Measurements from ENCODE around the gene GNAL.

Gene GNAL

DNA sequence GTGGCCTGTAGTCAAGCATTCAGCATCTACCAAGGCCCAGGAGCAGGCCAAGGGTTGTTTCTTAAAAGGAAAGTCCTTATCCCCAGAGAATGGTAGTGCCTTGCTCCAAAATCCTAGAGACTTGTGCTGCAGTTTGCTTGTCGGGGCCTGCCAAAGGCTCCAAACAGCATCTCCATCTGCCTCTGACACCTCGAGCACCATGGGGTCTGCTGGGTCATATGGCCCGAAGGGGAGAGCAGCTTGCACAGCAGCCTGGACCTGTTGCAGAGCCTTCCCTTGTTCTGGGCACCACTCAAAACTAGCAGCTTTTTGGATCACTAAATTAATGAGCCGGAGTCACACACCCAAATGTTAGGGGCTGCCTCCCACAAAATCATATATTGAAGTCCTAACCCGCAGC lies 35.7 kb downstream of the GNAL start:
- no peak for DNase-seq (ENCODE audit: low read depth, low spot score)

DNA sequence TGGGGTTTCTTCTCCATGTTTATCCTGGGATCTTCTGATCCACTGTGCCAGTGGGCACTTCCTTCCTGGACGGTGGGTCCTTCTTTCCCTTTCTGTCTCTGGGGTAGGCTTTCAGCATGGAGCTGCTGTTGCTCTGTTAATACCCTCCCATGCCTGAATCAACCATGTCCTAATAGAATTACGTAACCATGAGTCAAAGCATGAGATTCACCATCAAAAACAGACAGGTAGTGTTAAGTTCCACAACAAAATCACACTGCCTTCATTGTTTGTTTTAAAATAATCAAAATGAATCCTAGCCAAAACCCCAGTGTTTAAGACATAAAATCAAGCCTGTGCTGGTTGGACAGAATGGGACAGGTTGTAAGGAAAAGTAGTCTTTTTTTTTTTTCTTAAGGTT lies 37.5 kb downstream of the GNAL start:
- DNase-seq (ENCODE audit: low read depth, low spot score), result no peak

DNA sequence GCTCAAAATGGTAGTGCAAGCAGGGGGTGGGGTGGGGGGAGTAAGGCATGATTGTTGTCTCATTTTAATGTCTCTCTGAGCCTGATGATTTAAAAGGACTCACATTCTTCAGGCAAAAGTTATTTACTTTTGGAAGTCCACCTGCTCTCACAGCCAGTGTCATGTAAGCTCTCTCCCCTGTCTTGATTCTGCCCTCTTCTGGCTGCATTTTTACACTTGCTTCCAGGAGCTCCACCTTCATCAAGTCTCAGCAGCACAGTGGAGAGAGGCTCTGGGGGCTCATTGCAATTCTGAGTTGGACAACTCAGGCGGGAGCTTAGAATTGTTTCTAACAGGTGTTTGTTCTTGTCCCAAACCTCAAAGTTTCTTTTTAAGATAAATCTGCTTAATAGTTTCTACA lies 39.2 kb downstream of the GNAL start:
- DNase-seq (ENCODE audit: low read depth, low spot score), result no peak

DNA sequence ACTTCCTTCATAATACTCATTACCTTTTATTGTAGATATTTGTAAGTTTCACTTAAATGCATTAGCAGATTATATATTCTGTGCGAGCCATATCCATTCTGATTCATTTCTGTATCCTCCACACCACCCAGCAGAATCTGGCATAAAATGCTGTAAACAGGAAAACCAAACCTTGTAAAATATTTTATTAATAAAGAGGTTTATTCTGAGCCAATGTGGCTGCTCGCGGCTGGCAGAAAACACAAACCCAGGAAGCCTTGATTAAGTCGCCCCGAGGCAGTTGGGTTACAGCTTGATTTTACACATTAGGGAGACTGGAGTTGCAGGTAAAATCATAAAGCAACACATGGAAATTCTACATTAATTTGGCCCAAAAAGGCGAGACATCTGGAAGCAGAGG lies 40.5 kb downstream of the GNAL start:
- DNase-seq (ENCODE audit: low read depth, low spot score), result no peak

DNA sequence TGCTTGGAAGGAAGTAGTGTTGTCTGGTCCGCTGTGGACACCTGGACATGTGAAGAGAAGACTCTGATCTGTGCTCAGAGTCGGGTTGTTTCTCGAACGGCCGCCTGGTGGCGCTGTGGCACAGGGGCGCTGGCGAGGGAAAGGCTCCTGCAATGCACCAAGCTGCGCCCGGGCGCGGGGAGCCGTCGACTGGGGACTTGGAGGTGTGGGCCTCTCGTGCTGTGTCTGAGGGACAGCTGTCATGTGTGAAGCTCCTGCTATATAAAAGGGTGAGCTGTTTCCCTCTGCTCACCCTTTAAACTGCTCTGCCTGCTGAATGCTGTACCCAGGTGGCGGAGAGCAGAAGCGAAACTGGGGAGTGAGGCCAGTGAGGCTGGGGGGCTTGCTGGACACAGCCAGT lies 44.0 kb downstream of the GNAL start:
- peak; percentile 30 for DNase-seq (ENCODE audit: low read depth, low spot score)

DNA sequence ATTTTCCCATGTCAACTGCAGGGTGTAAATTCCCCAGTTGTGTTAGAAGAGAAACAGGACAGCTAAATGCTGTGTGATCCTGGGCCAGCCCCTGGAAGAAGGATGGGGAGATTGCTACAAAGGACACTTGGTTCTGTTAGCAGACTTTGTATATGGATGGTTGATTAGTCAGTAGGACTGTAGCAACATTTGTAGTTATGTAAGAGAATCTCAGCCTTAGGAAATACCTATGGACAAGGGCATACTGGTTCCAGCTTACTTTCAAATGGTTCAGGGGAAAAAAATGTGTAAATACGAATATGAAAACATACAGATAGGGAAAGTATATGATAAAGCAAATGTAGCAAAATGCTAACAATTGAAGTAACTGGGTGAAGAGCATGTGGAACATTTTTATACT lies 47.6 kb downstream of the GNAL start:
- DNase-seq (ENCODE audit: low read depth, low spot score), result no peak

DNA sequence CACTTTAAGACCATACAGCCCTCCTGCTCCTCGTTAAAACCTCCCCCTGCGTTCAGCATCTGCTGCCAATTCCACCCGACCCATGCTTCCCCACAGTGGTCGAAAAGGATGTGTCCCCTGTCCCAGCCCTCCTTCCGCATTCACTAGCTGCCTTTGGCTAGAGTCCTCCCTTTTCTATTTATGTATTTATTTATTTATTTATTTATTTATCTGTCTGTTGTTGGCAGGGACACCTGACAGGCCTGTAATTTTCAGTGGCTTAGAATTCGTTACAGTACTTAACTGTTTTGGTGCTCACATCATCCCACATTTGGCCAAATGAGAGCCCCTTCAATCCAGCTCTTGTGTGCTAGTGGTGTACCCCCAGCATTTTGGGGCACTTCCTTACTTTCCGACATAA lies 50.8 kb downstream of the GNAL start:
- DNase-seq (ENCODE audit: low read depth, low spot score), result no peak

DNA sequence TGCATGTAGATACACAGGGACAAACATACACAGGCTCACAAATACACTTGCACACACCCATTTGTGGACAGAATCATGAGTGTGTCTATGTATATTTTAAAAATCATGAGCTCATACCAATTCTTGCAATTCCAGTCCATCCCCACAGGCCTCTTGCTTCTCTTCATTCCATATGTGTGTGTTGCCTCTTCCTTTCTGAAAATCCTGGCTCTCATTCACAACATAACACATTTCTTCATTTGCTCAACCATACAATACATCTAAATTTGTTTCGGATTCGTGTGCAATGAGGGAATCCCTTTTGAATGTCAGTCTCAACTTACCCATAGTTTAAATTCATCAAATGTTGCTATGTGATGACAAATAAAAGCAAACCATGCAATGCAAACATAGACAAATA lies 51.4 kb downstream of the GNAL start:
- no peak for DNase-seq (ENCODE audit: low read depth, low spot score)

DNA sequence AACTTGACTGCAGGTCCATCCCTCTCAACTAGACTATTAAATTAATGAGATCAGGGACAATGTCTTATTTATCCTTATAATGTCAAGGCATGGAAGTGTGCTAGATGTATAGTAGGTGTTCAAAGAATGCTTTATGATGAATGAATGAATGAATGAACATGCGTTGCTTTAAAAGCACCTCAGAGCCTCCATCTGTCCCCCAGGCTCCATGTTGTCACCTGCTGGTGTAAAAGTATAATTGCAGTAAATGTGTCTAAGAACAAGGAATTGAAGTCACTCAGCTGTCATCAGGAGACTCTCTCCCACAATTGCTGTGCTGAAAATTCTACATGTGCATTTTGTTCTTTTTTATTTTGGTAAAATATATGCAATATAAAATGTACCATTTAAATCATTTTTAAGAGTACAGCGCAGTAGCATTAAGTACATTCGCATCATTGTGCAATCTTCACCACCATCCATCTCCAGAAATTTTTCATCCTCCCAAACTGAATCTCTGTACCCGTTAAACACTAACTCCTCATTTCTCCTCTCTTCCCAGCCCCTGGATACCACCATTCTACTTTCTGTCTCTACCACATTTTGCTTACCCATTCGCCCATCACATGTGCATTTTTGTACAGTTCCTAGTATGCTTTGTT lies 52.6 kb downstream of the GNAL start:
- no peak for DNase-seq (ENCODE audit: low read depth, low spot score)

DNA sequence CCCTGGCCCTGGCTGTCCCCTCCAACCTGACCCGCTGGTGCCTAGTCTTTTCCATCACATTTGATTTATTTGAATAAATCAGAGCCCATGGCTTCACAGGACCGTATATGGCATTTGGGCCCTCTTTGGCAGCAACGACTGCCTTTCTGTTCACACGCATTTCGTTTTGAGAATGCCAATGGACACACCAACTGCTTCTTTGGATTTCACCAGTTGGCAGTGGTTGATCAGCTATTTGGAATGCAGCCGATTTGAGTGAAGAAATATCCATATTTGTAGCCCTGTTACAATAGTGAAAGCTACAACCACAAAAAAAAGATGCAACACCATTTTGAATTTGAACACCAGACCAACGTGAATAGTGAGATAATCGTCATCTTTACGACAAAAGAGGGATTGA lies 56.5 kb downstream of the GNAL start:
- no peak for DNase-seq (ENCODE audit: low read depth, low spot score)

DNA sequence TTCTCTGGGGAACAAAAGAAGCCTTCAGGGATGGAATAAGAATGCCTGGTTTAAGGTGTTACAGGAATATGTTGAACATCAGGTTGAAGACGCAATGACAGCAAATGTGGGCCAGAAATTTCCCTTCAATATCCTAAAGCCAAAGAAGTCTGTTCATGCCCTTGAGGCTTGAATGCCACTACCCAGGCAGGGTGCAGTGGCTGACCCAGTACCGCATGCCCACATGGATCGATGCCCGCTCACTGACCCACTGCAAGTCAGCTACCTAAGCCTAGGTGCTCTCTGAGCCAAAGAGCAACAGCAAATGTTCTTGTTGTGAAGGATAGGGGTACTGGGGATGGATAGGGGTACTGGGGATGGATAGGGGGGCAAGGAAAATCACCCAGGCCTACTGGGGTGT lies 58.2 kb downstream of the GNAL start:
- no peak for DNase-seq (ENCODE audit: low read depth, low spot score)

DNA sequence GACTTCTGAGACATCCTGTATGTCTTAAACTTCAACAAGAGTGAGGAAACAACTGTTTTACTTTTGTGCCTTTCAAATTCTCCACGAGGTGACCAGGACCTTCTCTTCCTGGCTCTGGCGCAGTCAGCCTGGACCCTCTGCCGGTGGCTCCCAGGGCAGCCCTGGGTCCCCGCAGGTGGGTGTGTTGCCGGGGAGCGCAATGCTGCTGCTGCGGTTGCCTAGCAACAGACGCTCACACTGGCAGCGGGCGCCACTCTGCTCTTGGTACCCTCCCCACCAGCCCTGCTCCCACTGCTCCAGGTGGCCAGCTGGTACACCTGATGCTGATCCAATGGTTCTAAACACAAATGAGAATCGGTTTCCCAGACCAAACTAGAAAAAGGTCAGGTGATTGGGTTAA lies 58.7 kb downstream of the GNAL start:
- no peak for DNase-seq (ENCODE audit: low read depth, low spot score)

DNA sequence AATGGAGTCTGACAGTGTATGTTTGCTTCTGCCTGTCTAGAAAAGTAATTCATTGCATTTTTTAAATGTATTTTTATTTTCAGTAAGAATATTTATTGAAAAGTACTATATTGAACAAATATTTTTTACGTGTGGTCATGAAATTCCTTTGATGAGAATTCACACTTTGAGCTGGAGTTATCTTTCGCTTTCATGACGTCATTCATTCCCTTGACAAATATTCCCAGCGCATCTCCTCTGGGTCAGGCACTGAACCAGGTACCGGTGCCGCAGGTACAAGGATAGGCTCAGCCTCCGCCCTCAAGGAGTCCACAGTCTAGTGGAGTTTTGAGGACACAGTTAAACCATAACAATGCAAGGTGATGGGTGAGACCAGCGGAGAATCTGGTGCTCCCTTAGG lies 60.2 kb downstream of the GNAL start:
- no peak for DNase-seq (ENCODE audit: low read depth, low spot score)

DNA sequence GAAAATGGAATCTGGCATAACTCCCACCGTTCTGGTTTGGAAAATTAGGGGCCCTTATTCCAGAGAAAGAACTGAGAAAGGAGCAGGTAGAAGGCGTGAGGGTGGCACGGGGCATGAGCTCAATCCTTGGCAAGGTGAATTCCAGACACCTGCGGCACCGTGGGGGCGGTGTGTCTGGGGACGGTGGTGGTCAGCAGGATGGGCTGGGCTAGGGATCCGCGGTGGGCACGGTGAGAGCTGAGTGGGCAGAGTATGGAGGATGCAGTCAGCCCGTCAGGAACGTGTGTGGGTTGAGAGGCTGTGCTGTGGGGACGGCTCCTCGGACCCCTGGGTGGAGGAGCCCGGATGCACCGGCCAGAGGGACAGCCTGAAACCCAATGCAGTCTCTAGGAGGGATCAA lies 61.1 kb downstream of the GNAL start:
- DNase-seq (ENCODE audit: low read depth, low spot score), result no peak

DNA sequence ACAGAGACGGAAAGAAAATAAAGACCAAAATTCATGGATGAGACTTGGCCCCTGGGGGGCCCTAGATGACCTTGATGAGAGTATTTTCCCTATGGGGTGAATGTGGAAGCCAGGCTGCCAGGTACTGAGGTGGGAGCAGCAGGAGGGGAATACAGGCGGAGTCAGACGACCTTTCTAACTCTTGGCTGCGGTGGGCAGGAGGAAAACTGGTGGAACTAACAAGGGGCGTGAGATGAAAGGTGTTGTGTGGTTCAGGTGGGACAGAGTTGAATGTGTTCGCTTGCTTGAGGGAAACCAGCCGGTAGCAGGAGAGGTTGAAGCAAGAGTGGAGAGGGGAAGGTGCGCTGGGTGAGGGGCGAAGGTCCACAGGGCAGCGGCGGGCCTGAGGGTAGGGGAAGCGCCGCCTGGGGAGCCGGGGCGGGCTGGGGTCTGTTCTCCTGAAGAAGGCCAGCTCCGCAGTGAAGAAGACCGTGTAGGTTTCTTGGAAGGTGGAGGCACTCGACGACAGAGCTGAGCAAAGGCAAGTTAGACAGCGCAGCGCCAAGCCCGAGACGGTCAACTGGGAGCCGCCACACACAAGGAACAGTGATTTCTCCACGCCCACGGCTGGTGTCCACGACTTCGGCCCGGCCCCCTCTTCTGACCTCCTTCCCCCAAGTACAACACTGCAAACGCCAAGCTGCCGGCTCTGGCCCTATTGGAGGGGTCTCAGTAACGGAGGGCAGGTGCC lies 61.7 kb downstream of the GNAL start:
- no peak for DNase-seq (ENCODE audit: low read depth, low spot score)

DNA sequence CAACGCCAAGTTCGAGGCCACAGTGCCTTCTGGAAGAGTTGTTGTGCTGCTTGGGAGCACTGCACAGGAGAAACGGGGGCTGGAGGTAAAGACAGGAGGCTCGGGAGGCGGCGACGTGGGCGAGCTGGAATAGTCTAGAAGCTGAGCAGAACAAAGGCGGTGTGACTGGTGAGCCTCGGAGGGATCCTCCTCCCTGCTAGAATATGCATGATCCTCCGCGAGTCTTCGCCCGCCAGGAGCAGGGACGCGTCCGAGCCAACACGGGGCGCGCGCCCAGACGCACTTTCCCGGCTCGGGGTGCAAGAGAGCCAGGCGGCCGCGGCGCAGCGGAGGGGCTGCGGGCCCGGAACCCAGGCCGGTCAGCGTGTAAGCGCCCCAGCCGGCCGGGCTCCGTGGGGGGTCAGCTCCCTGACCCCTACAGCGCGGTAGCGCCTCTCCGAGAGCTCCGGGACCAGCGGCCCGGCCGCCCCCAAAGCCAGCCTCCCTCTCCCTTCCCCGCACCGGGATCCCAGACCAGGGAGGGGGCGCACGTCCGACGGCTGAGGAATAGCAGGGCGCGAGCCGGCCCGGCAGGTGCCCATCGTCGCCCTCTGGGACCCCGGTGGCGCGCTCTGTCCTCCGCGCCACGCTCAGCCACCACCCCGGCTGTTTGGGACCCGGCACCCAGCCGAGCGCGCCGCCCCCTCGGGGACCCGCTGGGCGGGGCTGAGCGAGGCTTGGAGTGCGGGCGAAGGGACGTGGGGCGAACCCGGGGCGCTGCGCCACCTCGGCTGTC lies 62.5 kb downstream of the GNAL start:
- DNase-seq (ENCODE audit: low read depth, low spot score), result no peak

DNA sequence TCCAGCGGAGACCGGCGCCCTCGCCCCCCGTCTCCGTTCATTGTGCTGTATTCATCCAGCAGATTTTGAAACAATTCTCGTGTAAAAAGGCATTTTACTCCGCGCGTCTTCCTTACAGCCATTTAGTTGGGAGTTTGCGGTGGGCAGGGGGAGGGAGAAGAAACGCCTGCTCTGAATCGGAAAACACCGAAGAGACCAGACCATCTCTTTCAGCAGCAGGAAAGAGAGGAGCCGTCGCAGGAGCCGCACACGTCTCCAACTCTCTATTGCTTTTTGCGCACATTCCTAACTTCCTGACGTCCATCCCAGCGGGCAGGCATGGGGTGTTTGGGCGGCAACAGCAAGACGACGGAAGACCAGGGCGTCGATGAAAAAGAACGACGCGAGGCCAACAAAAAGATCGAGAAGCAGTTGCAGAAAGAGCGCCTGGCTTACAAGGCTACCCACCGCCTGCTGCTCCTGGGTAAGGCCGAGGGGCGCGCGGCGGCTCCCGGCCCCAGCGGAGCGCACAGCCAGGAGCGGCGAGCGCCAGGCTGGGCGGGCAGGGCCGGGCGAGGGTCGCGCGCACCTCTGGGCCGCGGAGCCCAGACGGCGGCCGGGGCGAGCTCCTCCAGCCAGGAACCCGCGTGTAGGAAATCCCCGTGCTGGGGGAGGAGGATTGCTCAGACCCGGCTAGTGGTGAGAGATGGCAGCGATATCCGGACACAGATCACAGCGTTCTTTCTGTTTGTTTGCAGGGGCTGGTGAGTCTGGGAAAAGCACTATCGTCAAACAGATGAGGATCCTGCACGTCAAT lies 63.2 kb downstream of the GNAL start:
- no peak for DNase-seq (ENCODE audit: low read depth, low spot score)

DNA sequence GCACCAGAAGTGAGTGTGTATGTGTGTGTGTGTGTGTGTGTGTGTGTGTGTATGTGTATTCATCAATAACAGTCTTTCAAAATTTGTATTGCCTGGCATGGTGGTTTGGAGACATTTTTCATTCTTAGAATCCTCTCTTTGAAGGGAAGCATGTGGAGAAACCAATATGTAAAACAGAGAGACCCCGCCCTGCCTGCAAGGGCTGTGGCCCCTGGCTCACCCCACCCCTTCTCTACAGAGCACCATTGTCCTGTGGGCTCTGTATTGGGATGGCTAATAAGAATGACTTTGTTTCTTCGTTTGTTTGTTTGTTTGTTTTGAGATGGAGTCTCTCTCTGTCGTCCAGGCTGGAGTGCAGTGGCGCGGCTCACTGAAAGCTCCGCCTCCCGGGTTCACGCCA lies 65.9 kb downstream of the GNAL start:
- no peak for DNase-seq (ENCODE audit: low read depth, low spot score)

DNA sequence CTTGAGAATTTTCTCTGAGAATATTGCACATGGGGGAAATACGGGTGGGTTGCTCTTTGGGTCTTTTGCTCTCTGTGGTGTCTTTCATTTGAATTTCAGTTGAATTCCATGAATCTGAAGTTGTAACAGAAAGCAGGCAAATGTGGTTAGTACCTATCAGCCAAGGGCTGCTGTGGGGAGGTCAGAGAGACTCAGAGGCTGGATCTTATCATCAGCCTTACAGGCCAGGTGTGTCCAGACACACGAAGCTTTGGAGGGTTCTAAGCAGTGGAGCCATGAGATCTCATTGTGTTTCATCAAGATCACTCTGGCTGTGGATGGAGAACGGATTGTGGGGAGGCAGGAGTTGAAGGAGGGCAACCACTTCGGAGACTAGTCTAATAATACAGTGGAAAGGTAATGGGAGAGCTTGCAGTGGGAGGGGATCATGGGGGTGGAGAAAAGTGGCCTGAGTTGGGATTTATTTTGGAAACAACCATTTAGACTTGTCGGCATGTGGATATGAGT lies 68.1 kb downstream of the GNAL start:
- no peak for DNase-seq (ENCODE audit: low read depth, low spot score)

DNA sequence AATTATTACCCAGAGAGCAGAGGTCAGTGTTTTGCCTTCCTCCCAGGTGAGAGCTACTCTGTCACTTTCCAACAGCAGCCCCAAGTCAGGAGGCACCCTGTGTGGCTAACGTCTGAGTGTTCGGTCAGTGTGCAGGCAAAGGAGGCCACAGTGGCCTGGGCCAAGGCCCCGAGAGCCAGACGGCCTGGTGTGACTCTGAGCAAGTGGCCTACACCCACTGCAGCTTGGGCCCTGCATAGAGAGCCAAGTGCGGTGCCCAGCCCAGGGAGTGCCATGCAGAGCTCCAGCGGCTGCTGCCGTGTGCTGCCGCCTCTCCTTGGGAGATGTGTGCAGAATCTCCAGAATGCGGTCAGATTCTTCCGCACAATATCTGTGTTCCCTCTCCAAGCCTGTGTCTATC lies 70.4 kb downstream of the GNAL start:
- DNase-seq (ENCODE audit: low read depth, low spot score), result no peak

DNA sequence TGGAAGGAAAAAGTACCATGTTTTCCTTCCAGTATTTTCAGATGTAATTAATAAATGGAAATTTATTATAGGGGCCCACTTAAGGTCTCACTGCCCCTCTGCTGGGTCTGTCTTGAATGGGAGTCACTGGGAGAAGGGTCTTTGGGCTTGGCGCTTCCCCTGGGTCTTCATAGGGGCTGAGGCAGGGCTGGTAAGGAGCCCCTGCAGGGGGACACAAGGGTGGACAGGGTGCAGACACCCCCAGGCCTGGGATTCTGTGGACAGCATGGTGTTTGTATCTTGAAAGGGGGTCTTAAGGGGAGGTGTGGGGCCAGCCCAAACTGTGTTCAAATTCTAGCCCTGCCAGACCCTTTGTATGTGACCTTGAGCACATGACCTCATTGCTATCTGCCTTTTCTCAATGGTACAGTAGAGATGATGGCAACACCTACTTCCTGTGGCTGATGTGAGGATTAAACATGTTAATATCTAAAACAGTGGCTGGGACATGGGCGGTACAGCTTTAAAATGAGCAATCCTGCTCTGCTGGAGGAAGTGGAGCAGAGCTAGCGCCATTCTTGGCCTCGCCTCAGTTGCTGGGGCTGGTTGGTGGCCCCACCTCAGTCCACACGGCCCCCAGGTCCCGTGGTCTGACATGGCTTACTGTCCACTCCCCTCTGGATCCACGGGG lies 71.6 kb downstream of the GNAL start:
- no peak for DNase-seq (ENCODE audit: low read depth, low spot score)

Data from activated naive CD8-positive, alpha-beta T cell treated with anti-CD3 and anti-CD28 coated beads, Interleukin-2, amount 50 U/mL, for 16 hours (primary cell).